Thoracic aorta (tissue), 2 donors: Measurements from ENCODE around the gene MAPK6. TPM values are rescaled to one million over a fixed set of nuclear protein-coding genes. Genes with fewer than 3 reads are reported as not detected.

Experiments used
- ATAC-seq: fragments of 150-250 bp; one replicate; pipeline ENCODE4 v1.8.0; 2017; ENCODE audit warnings: low read depth; ENCODE audit not compliant: insufficient number of reproducible peaks, low FRiP score
- DNase-seq: peaks from one replicate; pipeline ENCODE4 v3.0.0-alpha.2; 2020; ENCODE audit warnings: low spot score
- H3K27ac ChIP-seq, 2 donors: fragments of 200-600 bp; sonication (generic); 1 replicate in 1 of 2; 2 replicates in 1 of 2; pipeline ENCODE4 v1.5.1; 2016; ENCODE audit warnings: mild to moderate bottlenecking in 2 of 2, moderate library complexity in 2 of 2
- H3K27me3 ChIP-seq: fragments of 200-600 bp; sonication (generic); replicated peaks from 2 replicates; pipeline ENCODE4 v1.6.0; 2016; ENCODE audit warnings: mild to moderate bottlenecking; ENCODE audit not compliant: insufficient read depth
- H3K36me3 ChIP-seq: fragments of 200-600 bp; sonication (generic); one replicate; pipeline ENCODE4 v1.5.1; 2016
- H3K4me1 ChIP-seq, 2 donors: fragments of 200-600 bp; sonication (generic); 1 replicate in 1 of 2; 2 replicates in 1 of 2; pipeline versions ENCODE4 v1.5.1 to v1.6.0; 2016; ENCODE audit warnings: low read depth in 2 of 2, mild to moderate bottlenecking in 1 of 2; ENCODE audit not compliant: control insufficient read depth in 1 of 2
- H3K4me3 ChIP-seq: fragments of 200-600 bp; sonication (generic); 2 replicates; pipeline ENCODE4 v1.5.1; 2016; ENCODE audit warnings: mild to moderate bottlenecking
- H3K9me3 ChIP-seq: fragments of 200-600 bp; sonication (generic); 2 replicates; pipeline ENCODE4 v1.5.1; 2016
- total RNA-seq, 2 donors: library from RNA; depleted of rRNA; stranded (reverse); fragments of >200 nt; gene quantifications; one replicate each; pipeline versions ENCODE4 v1.1.0 to v1.2.3, GENCODE V29; 2016
- TF ChIP-seq, protein P1 (sequence below): fragments of 200-600 bp; sonication (generic); IDR thresholded peaks from one replicate; pipeline ENCODE4 v1.5.1; 2019; ENCODE audit warnings: antibody characterized with exemption

Gene MAPK6
- total RNA-seq, 2 donors from 2014 or later, result 11.2 to 24.8 TPM

DNA sequence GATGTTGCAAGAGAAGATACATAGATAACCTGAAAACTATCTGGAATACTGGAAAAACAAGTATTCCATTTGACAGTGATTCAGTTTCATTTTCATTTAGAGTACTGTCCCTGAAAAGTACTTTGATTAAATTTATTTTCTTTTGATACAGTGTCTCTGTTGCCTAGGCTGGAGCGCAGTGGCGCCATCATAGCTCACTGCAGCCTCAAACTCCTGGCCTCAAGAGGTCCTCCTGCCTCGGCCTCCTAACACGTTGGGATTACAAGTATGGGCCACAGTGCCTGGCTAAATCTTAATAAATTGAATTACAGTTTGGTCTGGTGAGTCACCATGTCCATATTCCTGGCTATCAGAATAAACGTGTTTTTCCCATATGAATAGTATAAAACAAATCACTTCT lies 45.8 kb upstream of the MAPK6 start:
- H3K9me3 ChIP-seq, result no peaks in the 10 kb centered on the region
- H3K4me3 ChIP-seq, result no peak overlapping the region
- H3K36me3 ChIP-seq, result no peaks in the 10 kb centered on the region
- peaks cover 7 to 8% of the 10 kb centered on the region in 2 donors for H3K4me1 ChIP-seq
- ATAC-seq (no peak), DNase-seq (no peak)
- H3K27me3 ChIP-seq, result no peaks in the 10 kb centered on the region
- TF ChIP-seq, protein P1, sequence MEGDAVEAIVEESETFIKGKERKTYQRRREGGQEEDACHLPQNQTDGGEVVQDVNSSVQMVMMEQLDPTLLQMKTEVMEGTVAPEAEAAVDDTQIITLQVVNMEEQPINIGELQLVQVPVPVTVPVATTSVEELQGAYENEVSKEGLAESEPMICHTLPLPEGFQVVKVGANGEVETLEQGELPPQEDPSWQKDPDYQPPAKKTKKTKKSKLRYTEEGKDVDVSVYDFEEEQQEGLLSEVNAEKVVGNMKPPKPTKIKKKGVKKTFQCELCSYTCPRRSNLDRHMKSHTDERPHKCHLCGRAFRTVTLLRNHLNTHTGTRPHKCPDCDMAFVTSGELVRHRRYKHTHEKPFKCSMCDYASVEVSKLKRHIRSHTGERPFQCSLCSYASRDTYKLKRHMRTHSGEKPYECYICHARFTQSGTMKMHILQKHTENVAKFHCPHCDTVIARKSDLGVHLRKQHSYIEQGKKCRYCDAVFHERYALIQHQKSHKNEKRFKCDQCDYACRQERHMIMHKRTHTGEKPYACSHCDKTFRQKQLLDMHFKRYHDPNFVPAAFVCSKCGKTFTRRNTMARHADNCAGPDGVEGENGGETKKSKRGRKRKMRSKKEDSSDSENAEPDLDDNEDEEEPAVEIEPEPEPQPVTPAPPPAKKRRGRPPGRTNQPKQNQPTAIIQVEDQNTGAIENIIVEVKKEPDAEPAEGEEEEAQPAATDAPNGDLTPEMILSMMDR, result no peak
- no peak overlapping the region for H3K27ac ChIP-seq

DNA sequence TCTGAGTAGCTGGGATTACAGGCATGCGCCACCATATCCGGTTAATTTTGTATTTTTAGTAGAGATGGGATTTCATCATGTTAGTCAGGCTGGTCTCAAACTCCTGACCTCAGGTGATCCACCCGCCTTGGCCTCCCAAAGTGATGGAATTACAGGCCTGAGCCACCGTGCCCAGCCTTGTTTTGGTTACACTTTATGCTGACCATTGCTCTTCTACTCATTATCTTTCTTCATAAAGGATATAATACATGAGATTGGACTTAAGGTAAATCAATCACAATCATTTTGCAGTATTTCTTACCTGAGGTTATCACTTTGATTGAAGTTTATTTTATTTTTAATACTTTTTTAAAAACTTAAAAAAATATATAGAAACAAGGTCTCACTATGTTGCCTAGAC lies 45.2 kb upstream of the MAPK6 start:
- ATAC-seq, result no peak
- Histone ChIP-seq H3K4me3 (no peak overlapping the region), H3K9me3 (no peaks in the 10 kb centered on the region), H3K27me3 (no peaks in the 10 kb centered on the region), H3K27ac (no peak overlapping the region), H3K4me1 (peaks cover 7 to 8% of the 10 kb centered on the region in 2 donors), H3K36me3 (no peaks in the 10 kb centered on the region)
- DNase-seq, result no peak
- TF ChIP-seq, protein P1, result no peak

DNA sequence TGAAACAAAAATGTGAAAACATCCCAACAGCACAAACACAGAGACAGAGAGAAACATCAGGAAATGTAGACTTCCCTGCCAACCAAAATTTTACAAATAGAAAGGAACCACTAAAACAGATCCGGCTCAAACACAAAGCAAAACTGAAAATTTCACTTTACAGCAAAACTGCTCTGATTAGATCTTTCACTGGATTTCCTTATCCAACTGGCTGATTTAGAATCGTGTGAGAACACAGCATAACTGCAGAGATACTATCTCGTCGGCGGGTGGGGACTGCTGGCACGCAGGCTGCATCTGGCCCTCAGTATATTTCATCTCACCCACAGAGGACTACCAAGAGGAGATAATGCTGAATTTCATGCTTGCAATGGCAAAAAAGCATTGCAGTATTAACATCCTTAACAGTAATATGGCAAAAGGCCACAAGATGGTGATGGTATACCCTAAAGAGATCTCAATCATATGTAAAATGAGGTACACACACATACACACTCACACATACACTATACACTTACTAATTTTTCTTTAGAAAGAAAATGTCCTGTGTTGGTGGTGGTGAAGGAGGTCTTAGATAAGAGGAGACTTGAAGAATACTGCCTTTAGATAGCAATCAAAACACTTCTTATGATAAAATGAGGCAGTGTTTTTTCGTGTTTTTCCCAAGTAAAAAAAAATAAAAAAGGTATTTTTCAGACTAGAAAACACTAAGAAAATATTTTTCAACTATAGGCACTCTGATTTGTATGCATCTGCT lies 36.8 kb upstream of the MAPK6 start:
- Histone ChIP-seq H3K27me3 (no peaks in the 10 kb centered on the region), H3K4me1 (peaks cover 9% of the 10 kb centered on the region in 2 donors), H3K27ac (peak overlapping the region in 1 of 2 donors; percentile 38), H3K4me3 (peak overlapping the region; percentile 48), H3K9me3 (no peaks in the 10 kb centered on the region), H3K36me3 (no peaks in the 10 kb centered on the region)
- ATAC-seq (no peak), DNase-seq (no peak)
- TF ChIP-seq, protein P1, result no peak

DNA sequence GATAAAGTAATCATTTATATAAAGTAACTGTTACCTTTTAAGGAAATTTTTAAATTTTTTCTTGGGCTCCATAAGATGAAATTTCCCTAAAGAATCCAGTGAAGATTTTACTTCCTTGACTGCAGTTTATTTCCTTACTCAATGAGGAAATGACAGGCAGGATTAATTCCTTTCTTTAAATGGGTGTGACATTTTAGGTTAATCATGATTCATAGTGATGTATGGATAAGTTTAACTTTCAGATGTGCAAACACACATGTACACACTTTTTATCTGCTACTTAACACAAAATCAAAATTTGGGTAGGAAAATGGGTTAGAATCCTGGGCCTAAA lies 36.3 kb upstream of the MAPK6 start:
- TF ChIP-seq, protein P1, result no peak
- Histone ChIP-seq H3K27me3 (no peaks in the 10 kb centered on the region), H3K4me1 (peaks cover 9% of the 10 kb centered on the region in 2 donors), H3K36me3 (no peaks in the 10 kb centered on the region), H3K4me3 (no peak overlapping the region), H3K9me3 (no peaks in the 10 kb centered on the region), H3K27ac (no peak overlapping the region)
- no peak for DNase-seq
- ATAC-seq, result no peak

DNA sequence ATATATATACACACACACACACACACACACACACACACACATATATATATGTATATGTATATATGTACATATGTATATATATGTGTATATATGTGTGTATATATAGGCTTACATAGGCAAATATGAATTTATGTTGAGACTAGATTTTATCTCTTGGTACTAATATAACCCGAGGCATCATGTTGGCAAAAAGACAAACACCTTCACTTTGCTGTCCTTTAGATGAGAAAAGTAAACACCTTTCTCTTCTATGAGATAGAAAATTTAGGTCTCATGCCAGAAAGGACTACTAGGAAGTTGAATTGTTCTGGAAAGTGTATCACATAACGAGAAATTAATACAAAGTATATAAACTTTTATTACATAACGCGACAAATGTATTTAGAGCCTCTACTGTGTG lies 27.9 kb upstream of the MAPK6 start:
- H3K4me1 ChIP-seq, result no peaks in the 10 kb centered on the region
- no peaks in the 10 kb centered on the region for H3K36me3 ChIP-seq
- no peak for ATAC-seq
- H3K9me3 ChIP-seq, result no peaks in the 10 kb centered on the region
- no peak overlapping the region for H3K27ac ChIP-seq
- no peak for DNase-seq
- no peak overlapping the region for H3K4me3 ChIP-seq
- TF ChIP-seq, protein P1, result no peak
- no peaks in the 10 kb centered on the region for H3K27me3 ChIP-seq
